GM18867 (cell line): ENCODE measurements around the gene CORO2A.
A peak's percentile ranks its signal among the peaks of the same experiment; 100 is the strongest.

Experiments used
- ATAC-seq: cut with Tn5 transposase; IDR thresholded peaks from one replicate; pipeline ENCODE4 v1.9.1; 2021; ENCODE audit warnings: mild to moderate bottlenecking, moderate library complexity; ENCODE audit not compliant: unreplicated experiment

The CORO2A gene

GRCh38 chr9:98192503-98193335 lies at the start of gene CORO2A:
TSS of gene CORO2A (minus strand) at chr9:98192637. CDS start at chr9:98157660, 34,977 bp downstream.
- peak; percentile 81 for ATAC-seq

- no peak for ATAC-seq
Observed at GRCh38 chr9:98241357-98242300, 49.2 kb upstream of the CORO2A start.

GRCh38 chr9:98240475-98240874 lies 48.0 kb upstream of the CORO2A start:
- no peak for ATAC-seq

GRCh38 chr9:98236901-98237487 lies 44.6 kb upstream of the CORO2A start:
- no peak for ATAC-seq

- ATAC-seq, result no peak
Observed at GRCh38 chr9:98235126-98235525, 42.7 kb upstream of the CORO2A start.

GRCh38 chr9:98234245-98234825 lies 41.9 kb upstream of the CORO2A start:
- ATAC-seq, result no peak

GRCh38 chr9:98232926-98233325 lies 40.5 kb upstream of the CORO2A start:
- no peak for ATAC-seq

GRCh38 chr9:98231770-98232478 lies 39.5 kb upstream of the CORO2A start:
- no peak for ATAC-seq

- ATAC-seq, result no peak
Observed at GRCh38 chr9:98230789-98231188, 38.4 kb upstream of the CORO2A start.

GRCh38 chr9:98230304-98230703 lies 37.9 kb upstream of the CORO2A start:
- no peak for ATAC-seq

- no peak for ATAC-seq
Observed at GRCh38 chr9:98229620-98230019, 37.2 kb upstream of the CORO2A start.

GRCh38 chr9:98229090-98229395 lies 36.6 kb upstream of the CORO2A start:
- no peak for ATAC-seq

- ATAC-seq, result no peak
Observed at GRCh38 chr9:98228392-98229089, 36.1 kb upstream of the CORO2A start.

- no peak for ATAC-seq
Observed at GRCh38 chr9:98227883-98228282, 35.4 kb upstream of the CORO2A start.

GRCh38 chr9:98226957-98227356 lies 34.5 kb upstream of the CORO2A start:
- ATAC-seq, result no peak

GRCh38 chr9:98226516-98226915 lies 34.1 kb upstream of the CORO2A start:
- ATAC-seq, result no peak

GRCh38 chr9:98225015-98225442 lies 32.6 kb upstream of the CORO2A start:
- ATAC-seq, result no peak

GRCh38 chr9:98222885-98223691 lies 30.7 kb upstream of the CORO2A start:
- no peak for ATAC-seq

- ATAC-seq, result no peak
Observed at GRCh38 chr9:98220911-98221310, 28.5 kb upstream of the CORO2A start.
